Measurements from ENCODE around the gene UST.
"Not testable (repeated sequence)": the region's sequence is repeated elsewhere in the genome, so short reads cannot be mapped to it uniquely, and the experiment has no call there.

UST gene

GRCh38 chr6:148762231-148762630 lies 15.4 kb downstream of the UST start:
- FAIRE-seq (no peak), DNase-seq (ENCODE audit: insufficient read length, low spot score) (no peak)
- TF ChIP-seq POU2F2 (IDR thresholded peaks at IDR 0.05; ENCODE audit: low read depth, low read length), result no peak
- no peak for TF ChIP-seq SPI1 (IDR thresholded peaks at IDR 0.05; ENCODE audit: low read depth, low read length)

GRCh38 chr6:148764259-148765020 lies 17.6 kb downstream of the UST start:
- TF ChIP-seq SPI1 (IDR thresholded peaks at IDR 0.05; ENCODE audit: low read depth, low read length), result peak; percentile 85
- FAIRE-seq; DNase-seq (ENCODE audit: insufficient read length, low spot score): not testable (repeated sequence)

GRCh38 chr6:148765898-148766808 lies 19.3 kb downstream of the UST start:
- DNase-seq (ENCODE audit: insufficient read length, low spot score) (no peak), FAIRE-seq (no peak)
- TF ChIP-seq POLR2AphosphoS5 (IDR thresholded peaks at IDR 0.05; ENCODE audit: low read depth, low read length), result no peak
- no peak for TF ChIP-seq POU2F2 (IDR thresholded peaks at IDR 0.05; ENCODE audit: low read depth, low read length)
- TF ChIP-seq SPI1 (IDR thresholded peaks at IDR 0.05; ENCODE audit: low read depth, low read length), result no peak
- no peak for TF ChIP-seq PAX5 (IDR thresholded peaks at IDR 0.05; ENCODE audit: insufficient read depth, low read length, severe bottlenecking)
- TF ChIP-seq POLR2A (IDR thresholded peaks at IDR 0.05; ENCODE audit: low read depth, low read length), result no peak
- TF ChIP-seq TAF1 (IDR thresholded peaks at IDR 0.05; ENCODE audit: low read depth, low read length), result no peak

- TF ChIP-seq POU2F2 (IDR thresholded peaks at IDR 0.05; ENCODE audit: low read depth, low read length) (no peak), TAF1 (IDR thresholded peaks at IDR 0.05; ENCODE audit: low read depth, low read length) (0 out of 2 replicates have a peak, but pooled peaks have one; percentile 22)
- FAIRE-seq, result no peak
Observed at GRCh38 chr6:148768646-148769270, 21.9 kb downstream of the UST start.

GRCh38 chr6:148769304-148769968 lies 22.6 kb downstream of the UST start:
- DNase-seq (ENCODE audit: insufficient read length, low spot score) (no peak), FAIRE-seq (no peak)
- no peak for TF ChIP-seq TAF1 (IDR thresholded peaks at IDR 0.05; ENCODE audit: low read depth, low read length)
- no peak for TF ChIP-seq POLR2AphosphoS5 (IDR thresholded peaks at IDR 0.05; ENCODE audit: low read depth, low read length)
- TF ChIP-seq PAX5 (IDR thresholded peaks at IDR 0.05; ENCODE audit: insufficient read depth, low read length, severe bottlenecking), result no peak
- TF ChIP-seq POLR2A (IDR thresholded peaks at IDR 0.05; ENCODE audit: low read depth, low read length), result no peak
- TF ChIP-seq SPI1 (IDR thresholded peaks at IDR 0.05; ENCODE audit: low read depth, low read length), result no peak
- TF ChIP-seq POU2F2 (IDR thresholded peaks at IDR 0.05; ENCODE audit: low read depth, low read length), result no peak

More at GRCh38 chr6:148768646-148769270, 21.9 kb downstream of the UST start:
- DNase-seq (ENCODE audit: insufficient read length, low spot score), result no peak

GRCh38 chr6:148770408-148771211 lies 23.8 kb downstream of the UST start:
- DNase-seq (ENCODE audit: insufficient read length, low spot score) (no peak), FAIRE-seq (peak; percentile 66)
- TF ChIP-seq TAF1 (IDR thresholded peaks at IDR 0.05; ENCODE audit: low read depth, low read length), result no peak
- TF ChIP-seq POLR2AphosphoS5 (IDR thresholded peaks at IDR 0.05; ENCODE audit: low read depth, low read length), result no peak
- no peak for TF ChIP-seq POLR2A (IDR thresholded peaks at IDR 0.05; ENCODE audit: low read depth, low read length)
- TF ChIP-seq PAX5 (IDR thresholded peaks at IDR 0.05; ENCODE audit: insufficient read depth, low read length, severe bottlenecking), result no peak
- no peak for TF ChIP-seq POU2F2 (IDR thresholded peaks at IDR 0.05; ENCODE audit: low read depth, low read length)

GRCh38 chr6:148771212-148771601 lies 24.4 kb downstream of the UST start:
- no peak for DNase-seq (ENCODE audit: insufficient read length, low spot score)
- FAIRE-seq, result peak; percentile 20
- TF ChIP-seq PAX5 (IDR thresholded peaks at IDR 0.05; ENCODE audit: insufficient read depth, low read length, severe bottlenecking) (no peak), TAF1 (IDR thresholded peaks at IDR 0.05; ENCODE audit: low read depth, low read length) (no peak), POU2F2 (IDR thresholded peaks at IDR 0.05; ENCODE audit: low read depth, low read length) (no peak), POLR2A (IDR thresholded peaks at IDR 0.05; ENCODE audit: low read depth, low read length) (no peak), SPI1 (IDR thresholded peaks at IDR 0.05; ENCODE audit: low read depth, low read length) (no peak), POLR2AphosphoS5 (IDR thresholded peaks at IDR 0.05; ENCODE audit: low read depth, low read length) (no peak)

- FAIRE-seq, result no peak
- DNase-seq (ENCODE audit: insufficient read length, low spot score), result no peak
- TF ChIP-seq POLR2AphosphoS5 (IDR thresholded peaks at IDR 0.05; ENCODE audit: low read depth, low read length) (no peak), SPI1 (IDR thresholded peaks at IDR 0.05; ENCODE audit: low read depth, low read length) (no peak), POU2F2 (IDR thresholded peaks at IDR 0.05; ENCODE audit: low read depth, low read length) (no peak), POLR2A (IDR thresholded peaks at IDR 0.05; ENCODE audit: low read depth, low read length) (no peak), PAX5 (IDR thresholded peaks at IDR 0.05; ENCODE audit: insufficient read depth, low read length, severe bottlenecking) (no peak), TAF1 (IDR thresholded peaks at IDR 0.05; ENCODE audit: low read depth, low read length) (no peak)
Observed at GRCh38 chr6:148771896-148772554, 25.2 kb downstream of the UST start.

Measured in GM12891 (cell line).